Measurements from ENCODE around the gene GPX8.

The GPX8 gene

GRCh38 chr5:55159763-55160492 lies at the start of gene GPX8:
Gene GPX8, plus strand, starts transcription at chr5:55160171. Its CDS starts 22 bp downstream, at chr5:55160193.
- DNase-seq (ENCODE audit: low read depth) = no peak

- DNase-seq (ENCODE audit: low read depth) = no peak
Observed at GRCh38 chr5:55110217-55110616, 49.8 kb upstream of the GPX8 start.

- no peak for DNase-seq (ENCODE audit: low read depth)
Observed at GRCh38 chr5:55113327-55113726, 46.6 kb upstream of the GPX8 start.

- DNase-seq (ENCODE audit: low read depth) = no peak
Observed at GRCh38 chr5:55114061-55114460, 45.9 kb upstream of the GPX8 start.

GRCh38 chr5:55123365-55123764 lies 36.6 kb upstream of the GPX8 start:
- no peak for DNase-seq (ENCODE audit: low read depth)

GRCh38 chr5:55134053-55134722 lies 25.8 kb upstream of the GPX8 start:
- DNase-seq (ENCODE audit: low read depth) = no peak

GRCh38 chr5:55136521-55136920 lies 23.4 kb upstream of the GPX8 start:
- no peak for DNase-seq (ENCODE audit: low read depth)

GRCh38 chr5:55140908-55141665 lies 18.9 kb upstream of the GPX8 start:
- DNase-seq (ENCODE audit: low read depth) = no peak

- no peak for DNase-seq (ENCODE audit: low read depth)
Observed at GRCh38 chr5:55141945-55142690, 17.9 kb upstream of the GPX8 start.

- no peak for DNase-seq (ENCODE audit: low read depth)
Observed at GRCh38 chr5:55143624-55144023, 16.3 kb upstream of the GPX8 start.

GRCh38 chr5:55146080-55146479 lies 13.9 kb upstream of the GPX8 start:
- DNase-seq (ENCODE audit: low read depth) = no peak

GRCh38 chr5:55146543-55147151 lies 13.3 kb upstream of the GPX8 start:
- DNase-seq (ENCODE audit: low read depth) = peak; percentile 68

- DNase-seq (ENCODE audit: low read depth) = no peak
Observed at GRCh38 chr5:55149308-55149795, 10.6 kb upstream of the GPX8 start.

- no peak for DNase-seq (ENCODE audit: low read depth)
Observed at GRCh38 chr5:55151923-55152842, 7.8 kb upstream of the GPX8 start.

GRCh38 chr5:55154873-55155272 lies 5.1 kb upstream of the GPX8 start:
- DNase-seq (ENCODE audit: low read depth) = no peak

GRCh38 chr5:55160493-55161209 lies 680 bp downstream of the GPX8 start:
- no peak for DNase-seq (ENCODE audit: low read depth)

GRCh38 chr5:55162666-55163065 lies 2.7 kb downstream of the GPX8 start:
- no peak for DNase-seq (ENCODE audit: low read depth)

GRCh38 chr5:55171471-55171870 lies 11.5 kb downstream of the GPX8 start:
- DNase-seq (ENCODE audit: low read depth) = no peak

- peak; percentile 30 for DNase-seq (ENCODE audit: low read depth)
Observed at GRCh38 chr5:55172051-55172899, 12.3 kb downstream of the GPX8 start.
